Stimulated activated CD4-positive, alpha-beta T cell treated with anti-CD3 and anti-CD28 coated beads, Interleukin-12 subunit alpha, Interleukin-12 subunit beta, amount 100 ng/mL, for 4 hours (primary cell): ENCODE data around the gene TMEM145.
"Not testable (repeated sequence)": the region's sequence is repeated elsewhere in the genome, so short reads cannot be mapped to it uniquely, and the experiment has no call there.

Experiments
- DNase-seq: peaks from one replicate; pipeline ENCODE4 v3.0.0-alpha.2; 2020

The TMEM145 gene

DNA sequence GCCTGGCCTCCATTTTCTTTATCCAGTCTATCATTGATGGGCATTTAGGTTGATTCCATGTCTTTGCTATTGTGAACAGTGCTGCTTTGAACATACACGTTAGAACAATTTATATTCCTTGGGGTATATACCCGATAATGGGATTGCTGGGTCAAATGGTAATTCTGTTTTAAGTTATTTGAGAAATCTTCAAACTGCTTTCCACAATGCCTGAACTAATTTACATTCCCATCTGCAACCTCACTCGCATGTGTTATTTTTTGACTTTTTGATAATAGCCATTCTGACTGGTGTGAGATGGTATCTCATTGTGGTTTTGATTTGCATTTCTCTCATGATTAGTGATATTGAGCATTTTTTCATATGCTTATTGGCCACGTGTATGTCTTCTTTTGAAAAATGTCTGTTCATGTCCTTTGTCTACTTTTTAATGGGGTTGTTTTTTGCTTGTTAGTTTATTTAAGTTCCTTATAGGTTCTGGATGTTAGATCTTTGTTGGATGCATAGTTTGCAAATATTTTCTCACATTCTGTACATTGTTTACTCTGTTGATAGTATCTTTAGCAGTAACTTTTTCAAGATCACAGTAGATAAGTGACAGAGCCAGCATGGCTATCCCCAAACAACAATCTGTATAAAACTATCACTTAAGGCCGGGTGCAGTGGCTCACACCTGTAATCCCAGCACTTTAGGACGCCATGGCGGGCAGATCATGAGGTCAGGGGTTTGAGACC lies 26.2 kb downstream of the TMEM145 start:
- not testable (repeated sequence) for DNase-seq

DNA sequence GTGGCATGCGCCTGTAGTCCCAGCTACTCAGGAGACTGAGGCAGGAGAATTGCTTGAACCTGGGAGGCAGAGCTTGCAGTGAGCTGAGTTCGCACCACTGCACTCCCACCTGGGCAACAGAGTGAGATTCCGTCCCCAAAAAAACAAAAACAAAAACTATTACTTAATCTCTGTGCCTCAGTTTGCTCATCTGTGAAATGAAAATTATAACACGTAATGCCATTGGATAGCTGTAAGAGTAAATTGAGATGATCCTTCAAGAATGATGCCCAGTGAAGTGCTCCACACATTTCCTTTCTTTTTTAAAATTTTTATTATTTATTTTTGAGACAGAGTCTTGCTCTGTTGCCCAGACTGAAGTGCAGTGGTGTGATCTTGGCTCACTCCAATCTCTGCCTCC lies 26.8 kb downstream of the TMEM145 start:
- DNase-seq: not testable (repeated sequence)

DNA sequence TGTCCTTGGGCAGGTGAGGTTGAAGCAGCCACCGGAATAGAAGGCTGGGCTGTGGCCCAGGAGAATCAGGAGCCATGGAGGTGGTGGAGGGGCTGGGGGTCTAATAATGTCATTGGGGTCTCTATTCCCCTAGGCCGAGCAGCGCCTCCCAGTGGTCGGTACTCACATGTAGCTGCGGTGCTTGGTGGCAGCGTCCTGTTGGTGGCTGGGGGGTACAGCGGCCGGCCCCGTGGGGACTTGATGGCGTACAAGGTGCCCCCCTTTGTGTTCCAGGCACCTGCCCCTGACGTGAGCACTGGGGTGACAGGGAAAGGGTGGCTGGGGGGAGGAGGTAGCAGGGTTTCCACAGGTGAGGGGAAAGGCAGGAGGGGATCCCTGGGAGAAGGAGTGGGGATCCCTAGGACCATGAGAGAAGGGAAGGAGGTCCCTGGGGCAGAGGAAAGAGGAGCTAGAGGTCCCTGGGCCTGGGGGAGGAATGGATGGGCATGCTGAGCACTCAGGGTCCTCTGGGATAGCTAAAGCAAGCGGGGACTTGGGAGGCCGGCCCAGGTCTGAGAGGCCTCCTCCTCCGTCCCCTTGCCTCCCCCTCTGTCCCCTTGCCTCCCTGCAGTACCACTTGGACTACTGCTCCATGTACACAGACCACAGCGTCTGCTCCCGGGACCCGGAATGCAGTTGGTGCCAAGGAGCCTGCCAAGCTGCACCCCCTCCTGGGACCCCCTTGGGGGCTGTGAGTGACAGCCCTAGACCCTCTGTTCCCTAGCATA lies 30.4 kb downstream of the TMEM145 start:
- no peak for DNase-seq

DNA sequence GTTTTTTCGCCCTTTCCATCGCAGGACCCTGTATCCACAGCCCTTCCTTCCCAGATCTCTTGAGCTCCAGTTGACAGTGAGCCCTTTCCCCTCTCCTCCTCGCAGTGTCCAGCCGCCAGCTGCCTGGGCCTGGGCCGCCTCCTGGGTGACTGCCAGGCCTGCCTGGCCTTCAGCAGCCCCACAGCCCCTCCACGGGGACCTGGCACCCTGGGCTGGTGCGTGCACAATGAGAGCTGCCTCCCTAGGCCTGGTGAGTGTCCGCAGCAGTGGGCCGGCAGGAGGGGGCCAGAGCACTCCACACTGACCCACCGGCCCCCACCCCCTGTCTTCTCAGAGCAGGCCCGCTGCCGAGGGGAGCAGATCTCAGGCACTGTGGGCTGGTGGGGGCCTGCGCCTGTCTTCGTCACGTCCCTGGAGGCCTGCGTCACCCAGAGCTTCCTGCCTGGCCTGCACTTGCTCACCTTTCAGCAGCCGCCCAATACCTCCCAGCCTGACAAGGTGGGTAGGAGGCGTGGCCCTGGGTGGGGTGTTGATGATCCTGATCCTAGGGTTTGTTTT lies 31.3 kb downstream of the TMEM145 start:
- DNase-seq: no peak

DNA sequence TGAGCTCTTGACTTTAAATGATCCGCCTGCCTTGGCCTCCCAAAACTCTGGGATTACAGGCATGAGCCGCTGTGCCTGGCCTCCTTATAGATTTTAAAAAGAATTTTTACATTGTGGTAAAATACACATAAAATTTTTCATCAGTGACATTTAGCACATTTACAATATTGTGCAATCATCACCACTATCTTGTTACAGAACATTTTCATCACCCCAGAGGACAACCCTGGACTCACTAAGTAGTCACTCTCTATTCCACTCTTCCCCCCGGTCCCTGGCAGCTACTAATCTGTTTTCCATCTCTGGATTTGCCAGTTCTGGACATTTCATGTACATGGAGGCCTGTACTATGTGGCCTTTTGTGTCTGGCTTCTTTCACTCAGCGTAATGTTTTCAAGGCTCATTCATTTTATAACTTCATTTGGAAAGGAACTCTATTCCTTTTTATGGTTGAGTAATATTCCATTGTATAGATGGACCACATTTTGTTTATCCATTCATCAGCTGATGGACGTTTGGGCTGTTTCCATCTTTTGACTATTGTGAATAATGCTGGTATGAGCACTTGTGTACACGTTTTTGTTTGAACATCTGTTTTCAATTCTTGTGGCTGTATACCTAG lies 32.2 kb downstream of the TMEM145 start:
- no peak for DNase-seq

DNA sequence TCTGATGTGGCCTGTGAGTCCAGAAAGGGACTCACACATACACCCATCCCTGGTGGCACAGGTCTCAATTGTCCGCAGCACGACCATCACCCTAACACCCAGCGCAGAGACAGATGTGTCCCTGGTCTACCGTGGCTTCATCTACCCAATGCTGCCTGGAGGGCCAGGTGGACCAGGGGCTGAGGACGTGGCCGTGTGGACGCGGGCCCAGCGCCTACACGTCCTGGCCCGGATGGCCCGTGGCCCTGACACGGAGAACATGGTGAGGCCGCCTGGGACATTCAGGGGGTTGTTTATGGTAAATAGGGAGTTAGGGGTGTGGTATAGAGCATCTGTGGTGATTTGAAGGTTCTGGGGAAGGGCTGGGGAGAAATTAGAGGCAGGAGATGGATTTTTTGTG lies 35.1 kb downstream of the TMEM145 start:
- DNase-seq: no peak

DNA sequence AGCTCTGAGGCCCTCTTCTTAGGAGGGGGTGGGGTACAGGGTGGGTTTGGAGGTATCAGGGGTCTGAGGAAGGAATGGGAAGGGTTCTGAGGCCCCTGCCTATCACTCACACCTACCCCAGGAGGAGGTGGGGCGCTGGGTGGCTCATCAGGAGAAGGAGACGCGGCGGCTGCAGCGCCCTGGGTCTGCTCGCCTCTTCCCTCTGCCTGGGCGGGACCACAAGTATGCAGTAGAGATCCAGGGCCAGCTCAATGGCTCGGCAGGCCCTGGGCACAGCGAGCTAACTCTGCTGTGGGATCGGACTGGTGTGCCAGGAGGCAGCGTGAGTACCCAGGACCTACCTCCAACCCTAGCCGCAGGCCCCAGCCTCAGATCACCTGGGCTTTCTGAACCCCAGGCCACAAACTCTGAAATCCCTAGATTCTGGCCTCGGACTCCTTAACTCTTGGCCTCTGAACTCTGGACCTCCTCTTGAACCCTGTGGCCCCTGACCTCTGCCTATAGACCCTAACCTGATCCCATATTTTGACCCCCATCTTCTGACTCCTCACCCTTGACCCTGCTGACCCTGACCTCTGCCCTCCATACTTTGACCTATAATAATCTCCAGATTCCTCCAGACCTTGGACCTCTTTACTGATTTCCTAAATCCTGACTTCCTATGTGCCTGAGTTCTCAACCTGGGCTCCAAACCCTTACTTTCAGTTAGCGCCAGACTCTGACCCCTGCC lies 36.4 kb downstream of the TMEM145 start:
- DNase-seq: no peak

DNA sequence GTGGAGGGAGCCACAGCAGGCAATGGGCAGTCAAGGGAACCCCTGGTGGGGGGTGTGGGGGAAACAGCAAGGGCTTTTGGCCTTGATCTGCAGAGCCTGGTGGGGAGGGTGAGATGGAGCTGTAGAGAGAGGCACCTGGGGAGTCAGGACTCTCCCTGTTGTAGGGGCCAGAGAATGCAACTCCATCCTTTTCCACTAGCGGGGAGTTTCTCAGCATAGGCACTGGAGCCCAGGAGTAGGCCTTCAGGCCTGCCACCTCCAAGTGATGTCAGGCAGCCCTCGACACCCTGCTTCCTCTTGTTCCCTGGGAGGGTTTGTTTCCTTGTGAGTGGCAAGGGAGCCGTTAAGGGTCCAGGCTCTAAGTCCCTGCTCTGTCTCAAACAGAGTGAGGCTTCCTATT lies 37.3 kb downstream of the TMEM145 start:
- DNase-seq: no peak

DNA sequence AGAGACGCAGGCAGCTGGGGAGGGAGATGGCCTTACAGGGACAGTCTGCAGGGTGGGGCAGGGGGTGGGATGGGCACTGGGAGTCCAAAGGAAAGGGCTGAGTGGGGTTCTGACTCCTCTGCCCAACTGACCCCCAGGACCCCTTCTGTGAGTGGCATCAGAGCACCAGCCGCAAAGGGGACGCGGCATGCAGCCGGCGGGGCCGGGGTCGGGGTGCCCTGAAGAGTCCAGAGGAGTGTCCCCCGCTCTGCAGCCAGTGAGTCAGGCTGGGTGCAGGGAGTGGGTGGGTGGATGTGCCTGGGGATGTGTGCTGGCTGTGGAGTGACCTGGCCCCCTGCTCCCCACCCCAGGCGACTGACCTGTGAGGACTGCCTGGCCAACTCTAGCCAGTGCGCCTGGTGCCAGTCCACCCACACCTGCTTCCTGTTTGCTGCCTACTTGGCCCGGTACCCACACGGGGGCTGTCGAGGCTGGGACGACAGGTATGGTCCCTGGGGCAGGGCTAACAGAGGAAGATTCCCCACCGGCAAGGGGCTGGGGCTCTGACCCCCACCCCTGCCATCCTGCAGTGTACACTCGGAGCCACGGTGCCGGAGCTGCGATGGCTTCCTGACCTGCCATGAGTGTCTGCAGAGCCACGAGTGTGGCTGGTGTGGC lies 38.1 kb downstream of the TMEM145 start:
- DNase-seq: no peak

DNA sequence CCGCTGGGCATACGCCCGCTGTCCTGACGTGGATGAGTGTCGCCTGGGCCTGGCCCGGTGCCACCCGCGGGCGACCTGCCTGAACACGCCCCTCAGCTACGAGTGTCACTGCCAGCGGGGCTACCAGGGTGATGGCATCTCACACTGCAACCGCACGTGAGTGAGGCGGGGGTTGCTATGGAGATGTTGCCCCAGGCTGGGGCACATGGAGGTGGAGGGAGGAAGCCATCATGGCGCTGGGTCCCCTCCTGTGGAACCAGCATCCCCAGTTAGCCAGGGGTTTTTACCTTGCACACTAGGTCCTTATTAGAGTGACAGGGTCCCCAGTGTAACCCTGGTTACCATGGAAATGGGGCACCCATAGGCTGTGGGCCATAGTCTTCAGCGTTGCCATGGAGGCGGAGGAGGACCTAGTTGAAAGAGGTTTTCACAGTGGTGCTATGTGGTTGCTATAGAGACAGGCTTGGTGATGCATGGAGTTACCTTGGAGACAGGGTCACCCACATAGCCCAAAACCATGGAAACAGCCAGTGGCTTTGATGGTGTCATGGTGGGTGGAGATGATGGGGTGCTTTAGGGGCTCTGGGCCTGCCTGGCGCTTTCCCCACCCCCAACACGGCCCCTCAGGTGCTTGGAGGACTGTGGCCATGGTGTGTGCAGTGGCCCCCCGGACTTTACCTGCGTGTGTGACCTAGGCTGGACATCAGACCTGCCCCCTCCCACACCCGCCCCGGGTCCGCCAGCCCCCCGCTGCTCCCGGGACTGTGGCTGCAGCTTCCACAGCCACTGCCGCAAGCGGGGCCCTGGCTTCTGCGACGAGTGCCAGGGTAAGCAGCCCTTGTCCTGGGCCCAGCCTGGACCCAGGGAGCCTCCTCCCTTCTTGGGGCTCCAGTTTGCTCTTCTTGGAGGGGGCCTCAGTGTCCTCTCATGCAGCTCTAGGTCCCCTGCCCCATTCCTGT lies 39.5 kb downstream of the TMEM145 start:
- no peak for DNase-seq

DNA sequence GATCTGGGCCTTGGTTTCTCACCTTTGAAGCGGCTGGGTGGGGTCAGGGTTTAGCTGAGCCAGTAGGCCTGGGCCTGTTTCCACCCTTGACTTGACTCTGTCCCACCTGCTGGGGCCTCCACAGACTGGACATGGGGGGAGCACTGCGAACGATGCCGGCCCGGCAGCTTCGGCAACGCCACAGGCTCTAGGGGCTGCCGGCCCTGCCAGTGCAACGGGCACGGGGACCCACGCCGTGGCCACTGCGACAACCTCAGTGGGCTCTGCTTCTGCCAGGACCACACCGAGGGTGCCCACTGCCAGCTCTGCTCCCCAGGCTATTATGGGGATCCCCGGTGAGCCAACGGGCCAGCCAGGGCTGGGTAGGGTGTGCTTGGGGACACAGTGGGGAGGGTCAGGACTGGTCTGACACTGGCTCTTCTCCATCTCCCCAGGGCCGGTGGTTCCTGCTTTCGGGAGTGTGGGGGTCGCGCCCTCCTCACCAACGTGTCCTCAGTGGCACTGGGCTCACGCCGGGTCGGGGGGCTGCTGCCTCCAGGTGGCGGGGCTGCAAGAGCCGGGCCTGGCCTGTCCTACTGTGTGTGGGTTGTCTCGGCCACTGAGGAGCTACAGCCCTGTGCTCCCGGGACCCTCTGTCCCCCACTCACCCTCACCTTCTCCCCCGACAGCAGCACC lies 40.4 kb downstream of the TMEM145 start:
- no peak for DNase-seq

DNA sequence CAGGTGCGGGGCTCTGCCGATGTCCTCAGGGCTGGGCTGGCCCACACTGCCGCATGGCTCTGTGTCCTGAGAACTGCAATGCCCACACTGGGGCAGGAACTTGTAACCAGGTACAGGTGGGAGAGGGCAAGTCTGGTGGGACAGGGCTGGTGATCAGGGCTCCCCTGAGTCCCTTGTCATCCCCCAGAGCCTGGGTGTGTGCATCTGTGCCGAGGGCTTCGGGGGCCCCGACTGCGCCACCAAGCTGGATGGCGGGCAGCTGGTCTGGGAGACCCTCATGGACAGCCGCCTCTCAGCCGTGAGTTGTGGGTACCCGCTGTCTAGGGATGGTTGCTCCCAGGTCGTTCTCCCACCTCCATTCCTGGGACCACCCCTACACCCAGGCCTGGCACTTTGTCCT lies 42.8 kb downstream of the TMEM145 start:
- DNase-seq: no peak

DNA sequence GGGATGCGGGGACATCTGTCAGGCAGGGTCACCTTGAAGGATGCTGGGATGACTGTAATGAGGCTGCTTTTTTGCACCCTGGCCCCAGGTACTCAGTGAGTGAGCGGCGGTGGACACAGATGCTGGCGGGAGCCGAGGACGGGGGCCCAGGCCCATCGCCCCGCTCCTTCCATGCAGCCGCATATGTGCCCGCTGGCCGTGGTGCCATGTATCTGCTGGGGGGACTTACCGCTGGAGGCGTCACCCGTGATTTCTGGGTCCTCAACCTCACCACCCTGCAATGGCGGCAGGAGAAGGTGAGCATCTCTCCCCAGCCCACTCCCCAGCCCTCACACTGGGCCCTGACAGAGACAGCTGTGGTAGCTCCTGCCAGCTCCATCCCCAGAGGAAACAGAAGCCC lies 43.6 kb downstream of the TMEM145 start:
- no peak for DNase-seq

DNA sequence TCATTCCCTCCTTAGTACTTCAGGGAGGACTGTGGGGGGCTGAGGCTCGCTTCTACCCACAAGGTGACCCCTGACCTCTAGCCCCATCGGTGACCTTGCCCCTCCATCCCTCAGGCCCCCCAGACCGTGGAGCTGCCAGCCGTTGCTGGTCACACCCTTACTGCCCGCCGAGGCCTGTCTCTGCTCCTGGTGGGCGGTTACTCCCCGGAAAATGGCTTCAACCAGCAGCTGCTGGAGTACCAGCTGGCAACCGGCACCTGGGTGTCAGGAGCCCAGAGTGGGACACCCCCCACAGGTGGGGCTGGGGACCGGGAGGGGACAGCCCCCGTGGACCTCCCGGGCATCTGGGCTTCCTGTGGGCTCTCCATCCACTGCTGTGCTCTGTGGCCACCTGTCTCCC lies 44.2 kb downstream of the TMEM145 start:
- no peak for DNase-seq

DNA sequence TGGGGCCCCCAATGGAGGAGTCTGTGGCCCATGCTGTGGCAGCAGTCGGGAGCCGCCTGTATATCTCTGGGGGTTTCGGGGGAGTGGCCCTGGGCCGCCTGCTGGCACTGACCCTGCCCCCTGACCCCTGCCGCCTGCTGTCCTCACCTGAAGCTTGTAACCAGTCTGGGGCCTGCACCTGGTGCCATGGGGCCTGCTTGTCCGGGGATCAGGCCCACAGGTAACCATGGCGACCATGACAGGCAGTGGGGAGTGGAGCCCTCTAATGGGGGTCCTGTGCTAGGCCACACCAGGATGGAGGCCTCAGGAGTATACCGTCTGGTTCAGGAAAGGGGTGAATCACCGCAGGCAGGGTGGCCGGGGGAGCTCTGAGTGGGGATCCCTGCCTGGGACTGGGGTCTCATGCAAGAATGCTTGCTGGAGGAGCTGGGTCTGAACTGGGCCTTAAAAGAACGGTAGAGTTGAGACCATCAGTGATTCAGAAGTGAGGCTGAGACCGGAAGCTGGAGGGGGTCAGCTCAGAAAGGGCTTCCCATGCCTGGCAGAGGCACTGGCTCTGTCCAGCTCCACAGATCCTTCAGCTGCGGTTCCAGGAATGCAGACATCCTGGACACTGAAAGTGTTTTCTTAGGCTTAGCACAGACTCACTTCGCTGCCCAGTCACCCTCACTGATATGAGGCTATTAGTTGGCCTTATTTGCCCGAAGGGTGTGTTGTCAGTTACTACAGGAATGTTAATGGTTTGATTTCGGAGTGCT lies 47.9 kb downstream of the TMEM145 start:
- no peak for DNase-seq

DNA sequence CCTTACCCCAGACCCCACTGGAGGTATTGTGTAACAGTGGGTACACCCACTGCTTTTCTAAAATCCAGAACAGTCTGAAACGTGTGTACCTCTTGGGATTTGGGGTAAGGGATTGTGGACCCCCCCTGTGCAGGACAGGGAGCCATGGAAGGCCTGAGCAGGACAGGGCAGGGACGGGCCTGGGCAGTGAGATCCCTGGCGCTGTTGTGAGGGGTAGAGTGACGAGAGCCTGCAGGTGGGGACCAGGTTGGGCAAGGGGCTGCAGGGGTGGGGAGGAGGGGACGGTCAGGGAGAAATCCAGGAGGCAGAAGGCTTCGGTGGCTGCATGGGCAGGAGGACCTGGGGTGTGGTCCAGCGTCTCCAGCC lies 48.4 kb downstream of the TMEM145 start:
- no peak for DNase-seq

DNA sequence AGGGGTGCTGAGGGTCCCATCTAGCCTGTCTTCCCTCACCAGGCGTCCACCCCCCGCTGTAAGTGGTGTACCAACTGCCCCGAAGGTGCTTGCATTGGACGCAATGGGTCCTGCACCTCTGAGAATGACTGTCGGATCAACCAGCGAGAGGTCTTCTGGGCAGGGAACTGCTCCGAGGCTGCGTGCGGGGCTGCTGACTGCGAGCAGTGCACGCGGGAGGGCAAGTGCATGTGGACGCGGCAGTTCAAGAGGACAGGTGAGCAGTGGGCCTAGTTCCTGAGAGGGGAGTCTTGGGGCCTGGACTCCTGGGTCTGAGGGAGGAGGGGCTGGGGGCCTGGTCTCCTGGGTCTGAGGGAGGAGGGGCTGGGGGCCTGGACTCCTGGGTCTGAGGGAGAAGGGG lies 49.2 kb downstream of the TMEM145 start:
- DNase-seq: no peak

DNA sequence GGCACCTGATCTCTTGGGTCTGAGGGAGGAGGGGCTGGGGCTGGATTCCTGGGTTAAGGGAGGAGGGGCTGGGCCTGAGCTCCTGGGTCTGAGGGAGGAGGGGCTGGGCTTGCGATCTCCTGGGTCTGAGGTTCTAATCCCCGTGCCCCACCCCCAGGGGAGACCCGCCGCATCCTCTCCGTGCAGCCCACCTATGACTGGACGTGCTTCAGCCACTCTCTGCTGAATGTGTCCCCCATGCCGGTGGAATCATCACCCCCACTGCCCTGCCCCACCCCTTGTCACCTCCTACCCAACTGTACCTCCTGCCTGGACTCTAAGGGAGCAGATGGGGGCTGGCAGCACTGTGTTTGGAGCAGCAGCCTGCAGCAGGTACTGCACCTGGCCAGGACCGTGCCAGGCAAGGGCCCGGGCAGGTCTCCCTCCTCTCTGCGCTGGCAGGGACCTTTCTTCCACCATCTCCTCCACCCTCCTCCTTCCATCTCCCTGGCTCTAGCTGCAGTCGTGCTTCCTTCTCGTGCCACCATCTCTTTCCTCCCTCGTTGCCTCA lies 49.9 kb downstream of the TMEM145 start:
- no peak for DNase-seq

DNA sequence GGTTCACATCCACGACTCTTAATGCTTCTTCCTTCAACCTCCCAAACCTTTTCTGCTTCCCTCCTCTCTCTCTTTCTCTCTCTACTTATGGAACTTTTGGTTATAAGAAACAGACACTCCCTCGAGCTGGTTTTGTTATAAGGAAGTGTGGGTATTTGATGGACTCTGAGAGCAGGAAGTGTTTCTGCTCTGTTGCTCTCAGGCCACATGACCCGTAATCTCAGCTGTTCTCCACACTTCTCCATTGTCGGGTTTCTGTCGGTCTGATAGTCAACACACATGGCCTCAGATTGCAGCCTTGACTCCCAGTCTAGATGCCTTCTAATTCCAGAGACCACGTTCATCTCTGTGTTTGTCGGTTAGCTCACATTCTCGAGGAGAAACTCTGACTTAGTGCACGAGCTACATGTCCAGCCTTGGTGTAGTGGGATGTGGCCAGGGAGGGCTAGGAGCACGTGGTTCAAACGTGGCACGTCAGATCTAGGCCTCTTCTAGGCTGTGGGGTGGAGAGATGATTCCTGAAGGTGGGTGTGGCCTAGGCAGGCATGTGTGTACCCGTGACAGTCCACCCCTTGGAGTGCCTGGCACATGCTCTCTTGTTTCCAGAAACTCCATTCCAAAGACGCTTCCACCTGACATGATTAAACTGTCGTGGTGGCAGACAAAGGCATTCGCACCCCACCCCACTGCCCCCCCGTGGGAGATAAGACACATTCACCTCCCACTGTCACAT lies 50.7 kb downstream of the TMEM145 start:
- DNase-seq: no peak
